GM12891 (cell line): Measurements from ENCODE around the gene TUBA8.

ENCODE experiments used
- PAX5 ChIP-seq: IDR thresholded peaks from 2 replicates; pipeline ENCODE4 v1.6.1; 2011; ENCODE audit warnings: low read length, moderate library complexity, mild to moderate bottlenecking; ENCODE audit not compliant: insufficient read depth, severe bottlenecking
- POLR2A ChIP-seq: IDR thresholded peaks from 2 replicates; pipeline ENCODE4 v1.6.1; 2011; ENCODE audit warnings: low read depth, low read length, control low read depth
- POLR2AphosphoS5 ChIP-seq: IDR thresholded peaks from 2 replicates; pipeline ENCODE4 v1.6.1; 2011; ENCODE audit warnings: low read depth, low read length, control low read depth
- POU2F2 ChIP-seq: IDR thresholded peaks from 2 replicates; pipeline ENCODE4 v1.6.1; 2011; ENCODE audit warnings: low read depth, mild to moderate bottlenecking, control low read depth, low read length, moderate library complexity

- TF ChIP-seq POLR2A: no peak
- TF ChIP-seq POLR2AphosphoS5: no peak
- TF ChIP-seq POU2F2: no peak
- TF ChIP-seq PAX5: no peak
Measured at GRCh38 chr22:18130018-18130417, 19.4 kb downstream of the TUBA8 start.
